CD8-positive, alpha-beta memory T cell (primary cell): ENCODE data around the gene CCDC51. TPM values are rescaled to one million over a fixed set of nuclear protein-coding genes. Genes with fewer than 3 reads are reported as not detected.

Experiments
- CTCF ChIA-PET: fragments of 350-600 bp; sonication (Branson Sonifier 250); formaldehyde crosslinking; loops from one replicate; lab custom pipeline; 2021; ENCODE audit warnings: antibody characterized with exemption; lab: Charles Lee
- POLR2A ChIA-PET: fragments of 350-600 bp; sonication (Branson Sonifier 250); formaldehyde crosslinking; loops from one replicate; lab custom pipeline; 2021; ENCODE audit warnings: antibody characterized with exemption; lab: Charles Lee
- DNase-seq, 5 donors: peaks; one replicate each; pipeline versions ENCODE4 v3.0.0 to v3.0.0-alpha.2; 2020 to 2022; ENCODE audit warnings: mixed read lengths in 1 of 5
- H3K27ac ChIP-seq: one replicate; pipeline ENCODE4 v1.7.0; 2013; ENCODE audit warnings: low read depth, mild to moderate bottlenecking, low read length, moderate library complexity
- H3K27me3 ChIP-seq: 2 replicates; pipeline ENCODE4 v1.7.0; 2013; ENCODE audit warnings: low read length, mild to moderate bottlenecking; ENCODE audit not compliant: insufficient read depth, poor library complexity, severe bottlenecking
- H3K36me3 ChIP-seq: 2 replicates; pipeline ENCODE4 v1.7.0; 2013; ENCODE audit warnings: mild to moderate bottlenecking, low read length, moderate library complexity; ENCODE audit not compliant: insufficient read depth
- H3K4me1 ChIP-seq: 2 replicates; pipeline ENCODE4 v1.7.0; 2013; ENCODE audit warnings: mild to moderate bottlenecking, low read length, moderate library complexity; ENCODE audit not compliant: insufficient read depth
- H3K4me3 ChIP-seq: 2 replicates; pipeline ENCODE4 v1.7.0; 2013; ENCODE audit warnings: mild to moderate bottlenecking, low read length
- H3K9me3 ChIP-seq: 2 replicates; pipeline ENCODE4 v1.7.0; 2013; ENCODE audit warnings: mild to moderate bottlenecking, low read length
- H3K27ac Mint-ChIP-seq, 8 donors: one replicate each; pipeline ENCODE4 v1.8.0; 2020 to 2021; ENCODE audit warnings: mixed read lengths in 8 of 8, mild to moderate bottlenecking in 6 of 8, inconsistent platforms in 3 of 8, moderate library complexity in 3 of 8
- H3K27me3 Mint-ChIP-seq, 2 donors: one replicate each; pipeline ENCODE4 v1.8.0; 2020 to 2021; ENCODE audit warnings: mixed read lengths in 2 of 2, mild to moderate bottlenecking in 1 of 2, moderate library complexity in 1 of 2
- H3K36me3 Mint-ChIP-seq, 3 donors: one replicate each; pipeline ENCODE4 v1.8.0; 2020 to 2021; ENCODE audit warnings: mixed read lengths in 3 of 3, inconsistent platforms in 1 of 3, mild to moderate bottlenecking in 1 of 3
- H3K4me1 Mint-ChIP-seq, 3 donors: one replicate each; pipeline ENCODE4 v1.8.0; 2020 to 2021; ENCODE audit warnings: mixed read lengths in 3 of 3, inconsistent platforms in 1 of 3, mild to moderate bottlenecking in 1 of 3
- H3K4me3 Mint-ChIP-seq, 7 donors: one replicate each; pipeline ENCODE4 v1.8.0; 2020 to 2021; ENCODE audit warnings: mixed read lengths in 7 of 7, mild to moderate bottlenecking in 6 of 7, moderate library complexity in 4 of 7, inconsistent platforms in 2 of 7
- H3K9me3 Mint-ChIP-seq, 5 donors: one replicate each; pipeline ENCODE4 v1.8.0; 2020 to 2022; ENCODE audit warnings: mixed read lengths in 5 of 5, mild to moderate bottlenecking in 3 of 5, moderate library complexity in 2 of 5, inconsistent platforms in 1 of 5
- polyA plus RNA-seq: library from polyadenylated mRNA; unstranded; fragments of 300-500 nt; fragmentation: Illumina TruSeq; gene quantifications from one replicate; pipeline ENCODE4 v1.2.3, GENCODE V29; 2021
- total RNA-seq, 2 experiments: library from RNA; stranded (reverse); gene quantifications; one replicate each; pipeline ENCODE4 v1.2.3, GENCODE V29; 2021

CCDC51 gene
- total and polyA plus RNA-seq, 3 experiments from 2014 or later = 11.3 to 26.0 (median 24.2) TPM

DNA sequence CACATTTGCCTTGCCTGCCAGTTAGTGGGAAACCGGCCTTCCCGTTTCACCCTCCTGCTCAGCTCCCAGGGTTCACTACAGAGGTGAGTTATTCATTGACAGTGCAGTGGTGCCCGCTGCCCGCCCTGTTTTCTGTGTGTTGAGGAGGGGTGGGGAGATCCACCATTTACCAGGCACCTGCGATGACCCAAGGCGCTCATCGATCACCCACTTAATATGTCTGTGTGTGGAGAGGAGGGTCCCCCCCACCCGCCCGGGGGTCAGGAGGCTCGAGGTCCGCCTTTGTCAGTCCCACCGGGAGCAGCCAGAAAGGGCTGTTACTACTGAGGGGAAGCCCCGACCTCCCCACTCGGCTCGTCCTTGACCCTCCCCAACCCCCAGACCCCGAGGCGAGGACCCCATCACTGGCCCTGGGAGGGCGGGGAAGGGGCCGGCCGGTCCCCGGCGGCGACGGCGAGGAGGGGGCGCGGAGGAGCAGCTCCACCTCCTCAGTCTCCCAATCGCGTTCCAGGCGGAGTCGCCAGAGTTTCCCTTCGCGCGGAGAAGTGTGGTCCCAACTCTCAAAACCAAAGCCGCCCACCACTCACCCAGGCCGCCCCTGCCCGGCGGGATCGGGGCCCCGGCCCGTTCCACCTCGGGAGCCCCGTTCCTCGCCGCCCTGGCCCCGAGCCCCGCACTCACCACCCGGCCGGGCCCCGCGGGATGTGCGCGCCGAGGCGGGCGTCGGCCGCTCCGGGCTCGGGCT, 11.2 kb downstream of the CCDC51 start:
- peaks cover 8% of the 10 kb centered on the region for H3K4me1 ChIP-seq

DNA sequence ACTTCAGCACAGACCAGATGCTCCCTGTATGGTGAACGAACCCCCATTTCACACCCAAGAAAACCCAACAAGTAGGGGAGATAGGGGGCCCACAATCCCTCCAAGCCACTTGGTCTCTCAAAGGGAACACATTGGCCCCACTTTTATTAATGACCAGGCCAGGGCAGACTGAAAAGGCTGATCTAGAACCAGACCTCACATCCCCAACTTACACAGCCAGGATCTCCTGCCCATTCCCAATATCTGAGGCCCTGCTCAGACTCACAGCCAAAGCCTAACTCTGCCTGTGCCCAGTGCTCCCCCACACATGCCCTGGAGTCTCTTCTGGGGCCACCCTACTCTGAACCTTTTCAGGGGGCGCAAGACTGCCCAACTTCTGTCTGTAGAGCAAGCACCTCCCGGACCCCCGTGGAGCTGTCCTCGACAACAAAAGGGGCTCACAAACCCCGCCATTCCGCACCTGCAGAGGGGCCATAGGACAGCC, 11.8 kb downstream of the CCDC51 start:
- no peak for DNase-seq
- CTCF ChIA-PET = interaction anchor here (0.6 to 1.9 kb wide), 4 partner anchors 8 to 130 kb away, joined by 3 to 5 read pairs (median 3); no protein-coding TSS in a partner anchor
- H3K27ac ChIP-seq = no peak overlapping the region
- H3K4me3 ChIP-seq = no peak overlapping the region
- Mint-ChIP-seq H3K9me3 (no peaks in the 10 kb centered on the region), H3K4me1 (peaks cover 0 to 16% (median 2%) of the 10 kb centered on the region in 3 donors), H3K4me3 (peak overlapping the region; percentile 40 to 84 (median 63)), H3K36me3 (peaks cover 0 to 11% (median 0%) of the 10 kb centered on the region in 3 donors), H3K27me3 (peaks cover 0 to 4% of the 10 kb centered on the region in 2 donors), H3K27ac (peak overlapping the region in 6 of 8 donors; percentile 42 to 92 (median 56))
- POLR2A ChIA-PET = no interaction called here
- H3K9me3 ChIP-seq = no peaks in the 10 kb centered on the region
- H3K36me3 ChIP-seq = no peaks in the 10 kb centered on the region
- H3K4me1 ChIP-seq = peaks cover 8% of the 10 kb centered on the region
- no peaks in the 10 kb centered on the region for H3K27me3 ChIP-seq

More for the DNA sequence above, 11.2 kb downstream of the CCDC51 start:
- Mint-ChIP-seq H3K27ac (peak overlapping the region in 2 of 8 donors; percentile 56 to 92), H3K9me3 (no peaks in the 10 kb centered on the region), H3K36me3 (peaks cover 0 to 16% (median 0%) of the 10 kb centered on the region in 3 donors), H3K27me3 (peaks cover 0 to 4% of the 10 kb centered on the region in 2 donors), H3K4me1 (peaks cover 0 to 16% (median 2%) of the 10 kb centered on the region in 3 donors), H3K4me3 (peak overlapping the region; percentile 40 to 84 (median 63))
- Histone ChIP-seq H3K9me3 (no peaks in the 10 kb centered on the region), H3K36me3 (no peaks in the 10 kb centered on the region), H3K27me3 (no peaks in the 10 kb centered on the region), H3K27ac (peak overlapping the region; percentile 4), H3K4me3 (no peak overlapping the region)
- POLR2A ChIA-PET = interaction anchor here (0.5 to 1.2 kb wide), 2 partner anchors 11 to 17 kb away, joined by 3 read pairs; partner anchors contain the start of gene CCDC51
- CTCF ChIA-PET = interaction anchor here (1.0 to 1.9 kb wide), 4 partner anchors 11 to 129 kb away, joined by 3 to 5 read pairs (median 3); partner anchors contain the start of genes CCDC51 and TMA7
- DNase-seq = no peak

DNA sequence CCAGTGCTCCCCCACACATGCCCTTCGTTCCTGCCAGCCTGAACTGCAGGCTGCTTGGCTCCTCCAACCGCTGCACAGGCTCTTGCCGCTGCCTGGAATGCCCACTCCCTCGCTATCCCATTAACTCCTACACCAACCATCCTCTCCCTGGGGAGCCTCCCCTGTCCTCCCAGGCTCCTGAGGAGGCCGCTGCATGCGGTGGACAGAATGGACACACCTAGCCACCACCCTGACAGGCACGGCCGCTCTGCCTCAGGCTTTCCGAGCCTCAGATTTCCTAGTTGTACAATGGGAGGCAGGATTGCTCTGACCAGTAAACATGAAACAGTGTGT, 12.3 kb downstream of the CCDC51 start:
- peaks cover 0 to 16% (median 2%) of the 10 kb centered on the region in 3 donors for H3K4me1 Mint-ChIP-seq
- H3K27me3 Mint-ChIP-seq = peaks cover 0 to 4% of the 10 kb centered on the region in 2 donors
- no peaks in the 10 kb centered on the region for H3K9me3 Mint-ChIP-seq
- peaks cover 0 to 10% (median 0%) of the 10 kb centered on the region in 3 donors for H3K36me3 Mint-ChIP-seq
- no peak overlapping the region for H3K27ac ChIP-seq
- H3K4me3 Mint-ChIP-seq = peak overlapping the region; percentile 40 to 84 (median 69)
- no peak for DNase-seq
- H3K36me3 ChIP-seq = no peaks in the 10 kb centered on the region
- no peak overlapping the region for H3K4me3 ChIP-seq
- H3K27ac Mint-ChIP-seq = peak overlapping the region in 5 of 8 donors; percentile 56 to 81 (median 74)
- no peaks in the 10 kb centered on the region for H3K27me3 ChIP-seq
- no peaks in the 10 kb centered on the region for H3K9me3 ChIP-seq
- CTCF ChIA-PET = interaction anchor here (0.6 to 1.9 kb wide), 3 partner anchors 8 to 27 kb away, joined by 3 to 6 read pairs (median 5); no protein-coding TSS in a partner anchor
- POLR2A ChIA-PET = no interaction called here
- peaks cover 8% of the 10 kb centered on the region for H3K4me1 ChIP-seq

DNA sequence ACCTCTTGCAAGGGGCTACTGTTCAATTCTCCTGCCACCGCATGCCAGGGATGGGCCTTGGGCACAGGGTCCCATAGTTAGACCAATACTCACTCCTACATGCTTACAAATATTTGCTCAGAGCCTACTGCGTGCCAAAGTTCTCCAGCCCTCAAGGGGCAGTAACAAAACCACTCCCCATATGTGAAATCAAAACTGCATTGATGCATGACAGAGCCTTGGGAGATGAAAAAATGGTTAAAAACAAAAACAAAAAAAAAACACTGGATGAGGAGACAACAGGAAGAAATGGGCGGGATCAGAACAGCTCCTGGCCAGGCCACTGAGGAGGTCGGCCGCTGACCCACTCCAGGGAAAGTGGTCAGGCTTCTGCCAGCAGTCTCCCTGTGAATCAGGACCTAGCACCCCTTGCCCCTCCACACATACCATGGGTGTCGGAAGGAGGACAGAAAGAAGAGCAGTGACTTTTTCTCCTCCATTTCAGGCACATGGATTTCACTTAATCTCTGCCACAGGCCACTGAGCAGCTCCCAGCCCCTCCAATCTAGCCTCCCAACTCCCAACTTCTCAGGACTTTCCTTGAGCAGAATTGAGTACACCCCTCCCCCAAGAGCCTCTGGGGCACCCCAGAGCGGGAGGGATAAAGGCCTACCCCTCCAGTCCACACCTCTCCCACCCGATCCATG, 12.8 kb downstream of the CCDC51 start:
- DNase-seq = no peak
- Histone ChIP-seq H3K4me3 (no peak overlapping the region), H3K4me1 (peaks cover 8% of the 10 kb centered on the region), H3K9me3 (no peaks in the 10 kb centered on the region), H3K27ac (no peak overlapping the region), H3K27me3 (no peaks in the 10 kb centered on the region), H3K36me3 (no peaks in the 10 kb centered on the region)
- peaks cover 0 to 16% (median 2%) of the 10 kb centered on the region in 3 donors for H3K4me1 Mint-ChIP-seq
- ChIA-PET CTCF (interaction anchor here (1.1 to 1.9 kb wide), 2 partner anchors 9 to 26 kb away, joined by 5 to 6 read pairs; no protein-coding TSS in a partner anchor), POLR2A (no interaction called here)
- peak overlapping the region in 5 of 8 donors; percentile 1 to 81 (median 74) for H3K27ac Mint-ChIP-seq
- H3K36me3 Mint-ChIP-seq = peaks cover 0 to 6% (median 0%) of the 10 kb centered on the region in 3 donors
- H3K27me3 Mint-ChIP-seq = peaks cover 0 to 4% of the 10 kb centered on the region in 2 donors
- H3K4me3 Mint-ChIP-seq = peak overlapping the region in 4 of 7 donors; percentile 8 to 82 (median 18)
- no peaks in the 10 kb centered on the region for H3K9me3 Mint-ChIP-seq

DNA sequence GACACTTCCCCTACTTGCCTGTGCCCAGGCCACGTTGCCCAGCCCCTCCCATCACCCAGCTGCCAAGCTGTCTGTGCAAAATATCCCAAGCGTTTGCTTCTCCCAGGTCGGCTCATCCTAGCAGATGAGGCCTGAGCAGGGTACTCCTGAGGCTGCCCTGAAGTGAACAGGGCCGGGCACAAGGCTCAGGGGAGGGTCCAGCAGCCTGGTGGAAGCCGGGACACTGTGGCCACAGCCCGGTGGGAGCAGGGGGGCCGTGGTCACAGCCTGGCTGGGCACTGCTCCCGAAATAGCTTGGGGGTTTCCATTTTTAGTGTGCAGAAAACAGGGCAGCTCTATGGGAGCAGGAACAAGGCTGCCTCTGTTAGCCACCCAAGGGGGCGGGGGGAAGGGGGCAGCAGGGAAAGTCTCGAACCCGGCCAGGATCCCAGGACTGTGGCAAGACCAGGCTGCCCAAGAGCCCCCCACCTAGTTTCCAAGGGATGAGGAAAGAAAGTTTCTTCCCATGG, 13.5 kb downstream of the CCDC51 start:
- H3K27ac Mint-ChIP-seq = peak overlapping the region in 1 of 8 donors; percentile 43
- no peak overlapping the region for H3K27ac ChIP-seq
- no peaks in the 10 kb centered on the region for H3K9me3 Mint-ChIP-seq
- no peak for DNase-seq
- peaks cover 8% of the 10 kb centered on the region for H3K4me1 ChIP-seq
- no peak overlapping the region for H3K4me3 ChIP-seq
- no peaks in the 10 kb centered on the region for H3K27me3 ChIP-seq
- peaks cover 0 to 1% of the 10 kb centered on the region in 2 donors for H3K27me3 Mint-ChIP-seq
- no peak overlapping the region for H3K4me3 Mint-ChIP-seq
- H3K4me1 Mint-ChIP-seq = peaks cover 0 to 13% (median 2%) of the 10 kb centered on the region in 3 donors
- ChIA-PET POLR2A (no interaction called here), CTCF (interaction anchor here (0.8 to 1.1 kb wide), 2 partner anchors 9 to 10 kb away, joined by 4 to 6 read pairs; no protein-coding TSS in a partner anchor)
- H3K9me3 ChIP-seq = no peaks in the 10 kb centered on the region
- H3K36me3 ChIP-seq = no peaks in the 10 kb centered on the region
- no peaks in the 10 kb centered on the region for H3K36me3 Mint-ChIP-seq

DNA sequence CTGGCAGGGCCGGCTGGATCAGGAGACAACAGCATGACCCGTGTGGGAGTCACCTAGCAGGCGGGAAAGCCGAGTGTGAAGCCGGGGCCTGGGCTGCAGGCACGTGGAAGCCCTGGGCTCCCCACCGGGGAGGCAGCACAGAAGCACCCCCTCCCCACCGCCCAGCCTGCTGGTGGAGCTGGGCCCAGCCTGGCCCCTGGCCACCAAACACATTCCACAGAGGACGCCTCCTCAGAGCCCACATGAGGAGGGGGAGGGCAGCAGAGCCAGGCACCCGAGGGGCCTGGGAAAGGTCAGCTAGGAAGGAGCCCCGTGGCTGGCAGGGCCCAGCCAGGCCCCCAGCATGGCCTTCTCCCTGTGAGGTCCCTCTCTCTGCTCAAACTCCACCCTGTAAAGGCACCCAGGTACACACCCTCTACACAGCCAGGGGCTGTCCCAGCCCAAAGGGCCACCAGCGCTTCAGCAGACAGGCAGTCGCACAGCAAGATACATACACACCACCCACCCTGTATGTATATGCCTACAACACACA, 14.6 kb downstream of the CCDC51 start:
- Mint-ChIP-seq H3K4me3 (peak overlapping the region in 1 of 7 donors; percentile 61), H3K27ac (no peak overlapping the region), H3K27me3 (peaks cover 0 to 1% of the 10 kb centered on the region in 2 donors), H3K4me1 (peaks cover 0 to 6% (median 0%) of the 10 kb centered on the region in 3 donors), H3K36me3 (no peaks in the 10 kb centered on the region), H3K9me3 (no peaks in the 10 kb centered on the region)
- Histone ChIP-seq H3K36me3 (no peaks in the 10 kb centered on the region), H3K4me1 (peaks cover 5% of the 10 kb centered on the region), H3K9me3 (no peaks in the 10 kb centered on the region), H3K4me3 (no peak overlapping the region), H3K27ac (no peak overlapping the region), H3K27me3 (no peaks in the 10 kb centered on the region)
- no peak for DNase-seq
- ChIA-PET POLR2A (no interaction called here), CTCF (interaction anchor here (0.8 kb wide), 1 partner anchor 11 kb away, joined by 4 read pairs; no protein-coding TSS in a partner anchor)

DNA sequence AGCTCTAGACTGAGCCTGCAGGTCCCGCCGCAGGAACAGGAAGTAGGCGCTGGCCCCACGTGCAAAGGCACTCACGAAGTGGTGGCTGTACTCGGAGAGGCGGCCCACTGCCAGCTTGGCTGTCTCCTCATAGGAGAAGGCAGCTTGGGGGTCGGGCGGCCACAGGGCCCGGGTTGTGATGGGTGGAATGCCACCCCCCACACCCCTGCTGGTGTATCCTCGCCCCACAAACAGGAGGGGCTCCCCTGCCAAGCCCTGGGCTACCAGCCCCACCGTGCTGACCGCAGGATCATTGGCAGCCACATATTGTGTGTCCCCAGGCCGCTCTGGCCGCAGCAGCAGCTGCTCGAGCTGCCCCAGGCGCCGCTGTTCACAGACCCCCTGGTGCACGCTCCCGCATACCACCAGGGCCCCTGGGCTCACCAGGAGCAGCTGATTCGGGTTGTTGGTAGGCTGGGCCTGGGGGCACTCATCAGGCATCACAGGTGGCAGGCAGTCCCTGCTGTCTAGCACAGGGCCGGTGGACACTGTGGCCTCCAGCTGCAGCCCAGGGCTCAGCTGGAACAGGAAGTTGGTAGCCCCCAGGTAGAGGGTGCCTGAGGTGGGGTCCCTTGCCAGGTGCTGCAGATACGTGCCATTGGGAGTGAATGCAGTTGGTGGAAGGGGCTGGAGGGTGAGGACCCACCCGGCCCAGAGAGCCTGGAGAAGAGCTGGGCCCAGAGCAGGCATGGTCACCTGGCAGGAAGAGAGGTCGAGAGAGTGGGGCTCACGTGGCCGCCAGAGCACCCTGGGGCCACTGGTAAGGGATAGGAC, 15.8 kb downstream of the CCDC51 start:
- H3K27me3 ChIP-seq = no peaks in the 10 kb centered on the region
- Mint-ChIP-seq H3K36me3 (no peaks in the 10 kb centered on the region), H3K9me3 (no peaks in the 10 kb centered on the region), H3K27me3 (peaks cover 0 to 1% of the 10 kb centered on the region in 2 donors), H3K4me3 (peak overlapping the region in 1 of 7 donors; percentile 30), H3K27ac (no peak overlapping the region), H3K4me1 (no peaks in the 10 kb centered on the region)
- no peak overlapping the region for H3K27ac ChIP-seq
- no peaks in the 10 kb centered on the region for H3K36me3 ChIP-seq
- no peaks in the 10 kb centered on the region for H3K4me1 ChIP-seq
- ChIA-PET CTCF (interaction anchor here (2.6 kb wide), 1 partner anchor 12 kb away, joined by 24 read pairs; no protein-coding TSS in a partner anchor), POLR2A (no interaction called here)
- H3K9me3 ChIP-seq = no peaks in the 10 kb centered on the region
- H3K4me3 ChIP-seq = no peak overlapping the region
- DNase-seq = no peak
